Adipose tissue (tissue), 3 donors: ENCODE results near the gene LDB3. TPM values are rescaled to one million over a fixed set of nuclear protein-coding genes. Genes with fewer than 3 reads are reported as not detected.

Experiments used
- H3K27ac ChIP-seq: one replicate; pipeline ENCODE4 v1.5.1; 2013; ENCODE audit warnings: low read depth, low read length
- WGBS, 3 donors: extraction: QIAGEN DNeasy Blood & Tissue Kit; methylation state at CpG; one replicate each; pipeline ENCODE4 v1.1.7; 2013; 5-methylcytosine and 5-hydroxymethylcytosine counted together
- polyA plus RNA-seq, 3 donors: library from polyadenylated mRNA; stranded (reverse); fragments of 200-250 nt; gene quantifications; one replicate each; pipeline ENCODE4 v1.2.3, GENCODE V29; 2013
- donor health status: healthy with polysubstance abuse.
- donor health status: Bipolar disorder and iron deficiency.
- donor health status: healthy.

The LDB3 gene
- polyA plus RNA-seq, 3 donors: 0.63 to 11.6 (median 1.9) TPM

DNA sequence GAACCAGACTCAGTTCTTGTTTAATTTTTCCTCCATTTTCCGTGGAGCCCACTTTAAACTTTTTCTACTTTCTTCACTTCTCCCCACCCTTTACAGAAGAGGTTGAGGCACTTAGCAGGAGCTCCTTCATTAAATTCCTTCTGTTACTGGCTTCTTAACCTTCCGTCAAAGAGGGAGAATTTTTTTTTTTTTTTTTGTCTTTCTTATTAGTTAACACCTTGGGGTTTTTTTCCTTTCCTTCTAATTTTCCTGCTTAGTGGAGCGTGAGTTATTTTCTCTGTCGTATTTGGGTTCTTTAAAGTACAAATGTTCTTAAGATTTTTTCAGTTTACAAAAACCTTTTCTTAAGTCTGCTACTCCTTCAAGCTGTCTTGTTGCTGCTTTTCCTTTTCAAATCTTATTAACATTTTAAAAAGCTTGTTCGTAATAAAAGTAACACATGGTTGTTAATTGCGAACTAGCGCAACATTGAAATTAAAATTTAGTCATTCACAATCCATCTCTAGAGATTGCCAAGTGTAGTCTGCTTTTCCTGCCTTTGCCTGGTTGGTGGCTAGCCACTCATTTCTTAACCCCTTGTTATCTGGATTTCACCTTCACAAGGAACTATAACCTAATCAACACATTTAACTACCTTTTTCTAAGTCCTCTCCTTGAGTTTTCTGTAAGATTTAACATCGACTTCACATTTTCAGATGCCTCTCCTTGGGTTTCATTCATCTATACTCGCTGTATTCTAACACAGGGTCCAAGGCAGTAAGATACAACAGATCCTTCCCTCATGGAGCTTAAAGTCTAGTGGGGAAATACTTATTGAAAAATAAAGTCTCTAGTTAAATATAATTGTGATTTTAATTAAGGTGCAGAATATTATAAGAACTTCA, 90.1 kb downstream of the LDB3 start:
- H3K27ac ChIP-seq: no peak overlapping the region
- 18 to 31% (median 20%) methylated on average over 9 of the region's 9 CpGs for WGBS, 3 donors

DNA sequence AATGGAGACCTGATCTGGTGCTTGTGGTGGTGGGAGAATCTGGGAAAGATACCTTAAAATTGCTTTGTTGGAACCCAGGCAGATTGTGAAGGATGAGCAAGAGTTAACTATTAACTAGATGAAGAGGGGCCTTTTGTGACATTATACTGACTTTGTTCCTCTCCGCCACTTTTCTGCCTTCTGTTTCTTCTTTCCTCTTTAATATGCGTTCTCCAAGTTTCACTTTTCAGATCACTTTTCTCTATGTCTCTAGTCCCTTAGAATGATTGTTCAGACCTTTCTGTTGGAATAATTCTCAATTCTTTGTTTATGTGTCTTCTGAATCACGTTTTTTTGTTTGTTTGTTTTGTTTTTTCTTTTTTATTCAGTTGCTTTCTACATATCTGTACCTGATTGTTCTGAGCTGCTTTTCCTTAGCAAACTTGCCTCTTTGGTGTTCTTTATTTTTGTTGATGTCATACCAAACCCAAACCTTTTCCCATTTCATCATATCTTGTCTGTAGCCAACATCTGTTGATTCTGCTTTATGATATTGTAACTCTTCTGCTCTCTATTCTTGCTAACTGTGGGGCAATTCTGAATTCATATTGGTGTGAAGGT, 90.9 kb downstream of the LDB3 start:
- no peak overlapping the region for H3K27ac ChIP-seq
- WGBS, 3 donors: 23 to 57% (median 31%) methylated on average over 3 of the region's 3 CpGs

DNA sequence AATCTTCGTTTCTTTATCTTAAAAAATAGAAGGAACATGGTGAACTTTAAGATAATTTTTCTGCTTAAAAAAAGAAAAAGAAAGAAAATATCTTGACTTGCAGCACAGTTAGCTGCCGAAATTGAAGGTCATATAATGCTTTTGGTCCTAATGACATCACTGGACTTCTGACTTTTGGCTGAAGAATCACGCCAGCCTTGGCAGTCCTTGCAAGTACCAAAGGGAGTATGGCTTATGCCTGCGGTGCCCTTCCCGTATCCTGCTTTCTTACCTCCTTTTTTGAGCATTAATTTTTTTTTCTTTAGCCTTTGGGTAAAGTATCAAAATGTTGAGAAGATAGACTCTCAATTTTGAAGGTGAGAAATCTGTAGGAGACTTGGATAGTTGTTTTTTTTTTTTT, 95.1 kb downstream of the LDB3 start:
- 70 to 80% (median 78%) methylated on average over 5 of the region's 5 CpGs for WGBS, 3 donors

DNA sequence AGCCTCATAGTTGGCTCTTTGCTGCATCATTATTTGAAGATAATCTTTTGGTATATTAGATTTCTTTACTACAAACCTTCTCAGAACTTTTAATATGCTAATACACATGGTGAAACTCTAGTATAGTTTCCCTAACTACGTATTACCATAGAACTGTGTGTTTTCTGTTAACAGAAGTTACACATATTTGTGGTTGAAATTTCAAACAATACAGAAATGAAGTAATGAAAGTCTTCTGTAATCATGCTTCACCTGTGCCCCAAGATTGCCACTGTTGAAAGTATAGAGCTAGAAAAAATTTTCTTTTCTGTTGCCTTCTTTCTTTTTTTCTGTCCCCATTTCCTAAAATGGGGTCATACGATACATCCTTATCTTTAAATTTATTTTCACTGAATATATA, 97.2 kb downstream of the LDB3 start:
- 71 to 91% (median 76%) methylated on average over 2 of the region's 2 CpGs for WGBS, 3 donors
- no peak overlapping the region for H3K27ac ChIP-seq

More for the DNA sequence above, 95.1 kb downstream of the LDB3 start:
- H3K27ac ChIP-seq: no peak overlapping the region

DNA sequence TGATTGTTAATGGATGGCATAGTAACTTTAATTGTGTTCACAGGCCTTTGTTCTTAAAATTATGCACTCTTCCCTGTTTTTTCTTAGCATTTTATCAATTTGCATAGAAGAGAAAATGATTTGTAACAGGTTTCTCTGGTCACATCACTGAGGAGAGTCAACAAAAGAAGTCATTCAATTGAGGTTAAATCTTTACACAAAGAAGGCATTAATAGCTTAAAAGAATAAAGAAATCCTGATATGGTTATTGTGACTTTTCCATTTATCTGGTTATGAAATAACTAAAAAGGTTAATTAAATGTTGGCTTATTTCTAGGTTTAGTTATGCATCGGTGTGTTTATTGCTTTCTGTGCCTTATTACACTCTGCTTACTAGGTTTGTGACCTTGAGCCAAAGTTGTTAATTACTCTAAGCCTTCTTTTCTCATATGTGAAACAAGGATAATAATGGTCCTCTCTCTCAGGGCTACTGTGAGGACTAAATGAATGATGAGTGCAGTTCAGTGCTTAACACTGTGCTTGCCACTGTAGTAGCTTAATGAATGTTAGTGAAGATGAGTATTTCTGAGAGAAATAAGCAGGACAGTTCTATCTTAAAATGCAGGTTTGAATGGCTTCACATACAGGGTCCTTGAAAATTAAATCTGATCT, 100.2 kb downstream of the LDB3 start:
- WGBS, 3 donors: 56 to 89% (median 84%) methylated on average over 1 of the region's 1 CpG
- no peak overlapping the region for H3K27ac ChIP-seq

DNA sequence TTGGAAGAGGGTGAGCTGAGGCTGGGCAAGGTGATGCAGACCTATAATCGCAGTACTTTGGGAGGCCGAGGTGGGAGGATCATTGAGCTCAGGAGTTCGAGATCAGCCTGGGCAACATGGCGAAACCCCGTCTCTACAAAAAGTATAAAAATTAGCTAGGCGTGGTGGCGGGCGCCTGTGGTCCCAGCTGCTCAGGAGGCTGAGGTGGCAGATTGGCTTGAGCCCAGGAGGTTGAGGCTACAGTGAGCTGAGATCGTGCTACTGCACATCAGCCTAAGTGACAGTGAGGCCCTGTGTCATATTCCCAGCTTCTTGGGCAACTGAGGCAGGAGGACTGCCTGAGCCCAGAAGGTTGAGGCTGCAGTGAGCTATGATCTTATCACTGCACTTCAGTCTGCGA, 101.7 kb downstream of the LDB3 start:
- 91 to 97% (median 95%) methylated on average over 10 of the region's 10 CpGs for WGBS, 3 donors
- no peak overlapping the region for H3K27ac ChIP-seq

DNA sequence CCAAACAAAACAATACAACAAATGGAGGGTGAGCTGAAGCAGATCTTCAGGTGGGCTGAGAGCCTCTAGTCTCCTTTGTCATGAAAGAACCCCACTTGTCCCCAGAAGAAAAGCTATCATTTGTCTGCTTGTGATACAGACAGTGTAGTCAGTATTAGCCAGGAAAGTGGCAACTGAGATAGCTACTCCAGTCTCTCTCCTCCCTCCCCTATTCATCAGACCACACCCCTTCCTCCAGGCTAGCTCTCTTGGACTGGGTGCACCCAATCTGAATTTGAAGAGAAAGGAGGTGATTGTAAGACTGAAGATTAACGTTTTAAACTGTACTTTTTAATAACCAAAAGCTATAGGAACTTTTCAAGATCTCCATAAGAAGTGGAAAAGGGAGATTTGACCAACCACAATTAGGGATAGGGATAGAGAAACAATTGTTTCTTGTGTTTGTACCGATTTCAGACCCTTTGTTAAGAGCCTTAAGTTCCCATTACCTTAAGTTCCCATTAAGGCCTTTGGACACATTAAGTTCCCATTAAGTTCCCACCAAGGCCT, 102.2 kb downstream of the LDB3 start:
- no peak overlapping the region for H3K27ac ChIP-seq
- WGBS, 3 donors: 46 to 59% (median 48%) methylated on average over 2 of the region's 2 CpGs

DNA sequence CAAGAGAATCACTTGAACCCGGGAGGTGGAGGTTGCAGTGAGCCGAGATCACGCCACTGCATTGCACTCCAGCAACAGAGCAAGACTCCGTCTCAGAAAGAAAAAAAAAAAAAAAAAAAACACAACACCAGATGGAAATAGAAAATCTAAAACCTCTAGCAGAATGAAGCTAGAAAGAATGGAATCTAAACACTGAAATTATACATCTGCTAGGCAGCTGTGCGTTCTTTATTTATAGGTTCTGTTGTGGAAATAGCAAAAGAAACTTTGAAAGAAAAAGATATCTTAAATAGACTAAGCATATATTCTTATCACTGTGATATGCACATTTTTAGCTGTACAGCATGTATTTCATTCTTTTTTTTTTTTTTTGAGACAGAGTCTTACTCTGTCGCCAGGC, 105.2 kb downstream of the LDB3 start:
- H3K27ac ChIP-seq: no peak overlapping the region
- WGBS, 3 donors: 78 to 91% (median 79%) methylated on average over 6 of the region's 6 CpGs

DNA sequence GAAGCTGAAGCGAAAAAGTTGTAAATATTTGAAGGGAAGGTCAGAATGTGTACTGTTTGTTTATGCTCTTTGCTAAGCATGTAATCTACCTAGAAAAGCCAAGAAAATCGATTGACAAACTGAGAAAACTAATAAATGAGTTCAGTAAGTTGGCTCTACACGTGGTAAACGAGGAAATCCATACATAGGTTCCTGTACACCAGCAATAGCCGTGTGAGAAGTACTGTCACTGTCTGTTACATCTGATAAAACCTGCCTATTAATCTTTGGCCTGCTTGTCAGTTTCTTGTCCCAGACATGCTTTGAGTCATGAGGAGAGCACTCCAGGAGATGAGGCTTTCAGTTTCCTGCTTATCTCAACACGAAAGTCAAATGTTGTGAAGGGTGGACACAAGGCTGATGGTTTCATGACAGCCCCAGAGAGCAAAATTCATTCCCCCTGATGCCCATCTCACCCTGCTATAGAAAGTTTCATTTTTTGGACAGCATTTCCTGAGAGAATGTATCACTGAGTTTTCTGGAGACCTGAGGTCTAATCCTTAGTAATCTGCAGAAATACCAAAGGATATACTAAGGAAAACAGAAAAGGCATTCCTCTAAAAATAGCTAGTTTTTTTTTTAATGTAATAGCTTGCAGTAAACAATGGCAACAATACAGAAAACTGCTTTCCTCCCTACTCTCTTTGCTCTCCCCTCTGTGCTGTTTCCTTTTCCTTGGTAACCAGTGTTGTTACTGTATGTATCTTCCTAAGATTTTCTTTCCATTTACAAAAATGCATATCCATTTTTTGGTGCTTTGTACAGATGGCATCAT, 107.0 kb downstream of the LDB3 start:
- WGBS, 3 donors: 16 to 63% (median 55%) methylated on average over 6 of the region's 6 CpGs
- H3K27ac ChIP-seq: no peak overlapping the region

DNA sequence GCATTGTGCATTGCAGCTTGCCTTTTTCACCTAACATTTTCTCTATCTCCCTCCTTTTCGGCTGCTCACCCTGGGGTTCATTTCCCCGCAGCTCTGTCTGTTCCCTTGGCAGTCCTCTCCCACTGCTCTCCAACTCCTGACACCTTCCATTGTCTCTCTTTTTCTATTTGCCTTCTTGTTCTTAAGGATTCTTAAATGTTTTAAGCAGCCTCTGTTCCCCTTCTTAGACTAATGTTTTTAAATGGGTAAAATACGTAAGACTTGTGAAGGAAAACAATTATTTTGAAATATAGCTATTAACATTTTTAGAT, 107.5 kb downstream of the LDB3 start:
- no peak overlapping the region for H3K27ac ChIP-seq
- 80 to 90% (median 88%) methylated on average over 3 of the region's 3 CpGs for WGBS, 3 donors

DNA sequence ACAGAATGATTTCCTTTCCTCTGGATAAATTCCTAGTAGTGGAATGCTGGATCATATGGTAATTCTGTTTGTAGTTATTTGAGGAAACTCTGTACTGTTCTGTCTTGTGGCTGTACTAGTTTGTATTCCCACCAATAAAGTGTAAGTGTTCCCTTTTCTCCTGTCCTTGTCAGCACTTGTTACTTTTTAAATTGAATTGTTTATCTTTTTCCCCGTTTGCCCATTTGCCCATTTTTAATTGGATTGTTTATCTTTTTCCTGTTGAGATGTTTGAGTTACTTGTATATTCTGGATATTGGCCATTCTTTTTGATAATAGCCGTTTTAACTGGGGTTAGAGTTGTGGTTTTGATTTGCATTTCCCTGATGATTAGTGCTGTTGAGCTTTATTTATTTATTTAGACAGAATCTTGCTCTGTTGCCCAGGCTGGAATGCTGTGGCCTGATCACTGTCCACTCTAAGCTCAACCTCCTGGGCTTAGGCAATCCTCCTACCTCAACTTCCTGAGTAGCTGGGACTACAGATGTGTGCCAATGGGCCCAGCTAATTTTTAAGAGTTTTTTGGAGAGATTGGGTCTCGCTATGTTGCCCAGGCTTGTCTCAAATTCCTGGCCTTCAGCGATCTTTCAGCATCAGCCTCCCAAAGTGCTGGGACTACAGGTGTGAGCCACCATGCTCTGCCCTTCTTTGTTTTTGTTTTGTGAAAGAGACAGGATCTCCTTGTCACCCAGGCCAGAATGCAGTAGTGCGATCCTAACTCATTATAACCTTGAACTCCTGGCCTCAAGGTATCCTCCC, 111.1 kb downstream of the LDB3 start:
- 52 to 82% (median 67%) methylated on average over 5 of the region's 5 CpGs for WGBS, 3 donors
- no peak overlapping the region for H3K27ac ChIP-seq

DNA sequence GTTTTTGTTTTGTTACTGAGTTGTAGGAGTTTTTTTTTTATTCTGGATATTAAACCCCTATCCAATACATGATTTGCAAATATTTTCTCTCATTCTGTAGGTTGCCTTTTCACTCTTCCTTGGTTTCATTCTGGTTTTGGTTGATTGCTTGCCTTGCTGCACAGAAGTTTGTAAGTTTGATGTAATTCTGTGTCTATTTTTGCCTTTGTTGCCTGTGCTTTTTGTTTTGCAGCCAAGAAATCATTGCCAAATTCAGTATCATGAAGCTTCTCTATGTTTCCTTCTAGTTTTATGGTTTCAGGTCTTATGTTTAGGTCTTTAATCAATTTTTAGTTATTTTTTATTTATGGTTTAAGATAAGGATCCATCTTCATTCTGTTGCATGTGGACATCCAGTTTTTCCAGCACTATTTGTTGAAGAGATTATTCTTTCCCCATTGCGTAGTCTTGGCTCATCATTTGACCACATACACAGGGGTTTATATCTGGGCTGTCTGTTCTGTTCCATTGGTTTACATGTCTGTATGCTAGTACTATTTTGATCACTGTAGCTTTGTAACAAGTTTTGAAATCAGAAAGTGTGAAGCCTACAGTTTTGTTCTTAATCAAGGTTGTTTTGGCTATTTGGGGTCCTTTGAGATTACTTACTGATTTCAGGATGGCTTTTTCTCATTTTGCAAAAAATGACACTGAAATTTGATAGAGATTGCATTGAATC, 114.5 kb downstream of the LDB3 start:
- H3K27ac ChIP-seq: no peak overlapping the region
- WGBS, 3 donors: 81 to 95% (median 86%) methylated on average over 1 of the region's 1 CpG

DNA sequence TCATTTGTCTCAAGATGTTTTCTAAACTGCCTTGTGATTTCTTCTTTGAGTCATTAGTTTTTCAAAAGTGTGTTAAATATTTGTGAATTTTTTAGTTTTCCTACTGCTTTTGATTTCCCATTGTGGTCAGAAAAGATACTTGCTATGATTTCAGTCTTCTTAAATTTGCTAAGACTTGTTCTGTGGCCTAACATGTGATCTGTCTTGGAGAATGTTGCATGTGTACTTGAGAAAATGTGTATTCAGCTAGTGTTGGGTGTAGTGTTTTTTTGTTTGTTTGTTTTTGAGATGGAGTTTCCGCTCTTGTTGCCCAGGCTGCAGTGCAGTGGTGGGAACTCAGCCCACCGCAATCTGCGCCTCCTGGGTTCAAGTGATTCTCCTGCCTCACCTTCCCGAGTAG, 116.7 kb downstream of the LDB3 start:
- 96 to 98% (median 97%) methylated on average over 4 of the region's 4 CpGs for whole genome bisulfite sequencing, 3 donors

More for the DNA sequence above, 116.7 kb downstream of the LDB3 start:
- H3K27ac ChIP-seq: no peak overlapping the region

Other genes starting within 250 kb of the LDB3 start
- 10 to 100 TPM in 2 of 3 donors, 1 to 10 TPM in 1; 8.0 to 16.6 (median 14.3) TPM for gene WAPL, start 146.7 kb upstream of the LDB3 start, polyA plus RNA-seq
- under 1 TPM; 0.02 to 0.34 (median 0.18) TPM for gene OPN4, start 14.0 kb upstream of the LDB3 start, polyA plus RNA-seq
- gene BMPR1A, start 88.1 kb downstream of the LDB3 start, polyA plus RNA-seq: 10 to 100 TPM in 2 of 3 donors, 1 to 10 TPM in 1; 6.5 to 12.8 (median 12.3) TPM